Fibroblast of skin of right quadriceps (primary cell): Measurements from ENCODE around the gene HDAC11.
A peak's percentile ranks its signal among the peaks of the same experiment; 100 is the strongest.

Experiments used
- DNase-seq: peaks from one replicate; pipeline ENCODE4 v3.0.0-alpha.2; 2013

HDAC11 gene

DNA sequence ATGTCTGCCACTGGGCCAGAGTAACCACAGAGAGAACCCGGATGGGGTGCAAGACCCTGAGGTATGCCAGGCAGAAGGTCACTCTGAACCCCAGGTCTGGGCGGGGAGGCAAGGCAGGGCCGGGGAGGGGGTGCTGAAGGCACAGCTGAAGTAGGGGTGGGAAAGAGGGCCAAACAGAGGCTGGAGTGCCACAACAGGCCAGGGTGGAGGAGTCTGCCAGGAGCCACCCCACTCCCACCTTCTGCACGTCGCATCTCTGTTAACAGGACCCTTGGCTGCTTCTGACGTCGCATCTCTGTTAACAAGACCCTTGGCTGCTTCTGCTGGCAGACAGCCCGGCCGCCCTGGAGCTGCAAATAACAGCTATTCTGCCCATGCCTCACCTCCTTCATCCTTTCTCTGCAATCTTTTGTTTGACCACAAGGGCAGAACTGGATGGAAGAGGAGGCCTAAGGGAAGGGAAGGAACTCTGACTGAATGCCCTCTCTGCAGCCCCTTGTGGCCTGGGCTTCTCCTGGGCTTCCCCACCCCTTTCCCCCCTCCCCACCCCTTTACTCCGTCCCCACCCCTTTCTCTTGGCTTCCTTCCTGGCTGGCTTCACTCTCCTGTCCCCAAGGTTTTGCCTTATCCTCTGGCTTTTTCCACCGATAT lies 48.2 kb downstream of the HDAC11 start:
- no peak for DNase-seq

DNA sequence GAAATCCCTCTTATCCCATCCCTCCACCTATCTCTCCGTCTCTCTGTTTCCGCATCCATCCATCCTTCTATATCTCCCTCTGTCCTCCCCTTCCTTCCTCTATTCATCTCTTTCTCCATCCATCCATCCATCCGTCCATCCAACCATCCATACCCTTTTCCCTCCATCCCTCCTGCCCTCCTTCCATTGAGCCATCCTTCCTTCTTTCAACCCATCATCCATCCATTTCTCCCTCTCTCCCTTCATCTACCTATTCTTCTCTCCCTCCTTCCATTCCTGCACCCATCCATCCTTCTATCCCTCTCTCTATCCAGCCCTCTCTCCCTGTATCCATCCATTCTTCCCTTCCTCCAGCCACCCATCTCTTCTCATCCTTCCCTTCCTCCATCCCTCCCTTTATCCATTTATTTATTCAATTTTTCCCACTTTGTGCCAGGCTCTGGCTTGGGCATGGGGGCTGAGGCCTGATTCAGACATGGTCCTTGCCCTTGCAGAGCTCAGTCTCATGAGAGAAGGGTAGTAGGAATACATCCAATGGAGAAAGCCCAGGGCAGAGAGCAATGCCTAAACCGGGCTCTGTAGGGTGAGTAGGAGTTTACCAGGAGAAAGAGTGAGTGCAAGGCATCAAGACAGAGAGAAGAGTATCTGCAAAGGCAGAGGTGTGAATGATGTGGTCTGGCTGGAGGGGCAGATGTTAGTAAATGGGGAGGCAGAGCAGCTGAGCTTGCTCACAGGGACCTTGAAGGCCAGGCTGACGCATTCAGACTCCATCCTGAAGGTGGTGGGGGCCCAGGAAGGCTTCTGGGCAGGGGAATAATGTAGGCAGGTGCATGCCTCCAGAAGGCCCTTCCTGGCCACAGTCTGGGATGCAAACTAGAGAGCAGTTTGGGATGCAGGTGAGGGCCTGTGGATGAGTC lies 49.3 kb downstream of the HDAC11 start:
- no peak for DNase-seq

DNA sequence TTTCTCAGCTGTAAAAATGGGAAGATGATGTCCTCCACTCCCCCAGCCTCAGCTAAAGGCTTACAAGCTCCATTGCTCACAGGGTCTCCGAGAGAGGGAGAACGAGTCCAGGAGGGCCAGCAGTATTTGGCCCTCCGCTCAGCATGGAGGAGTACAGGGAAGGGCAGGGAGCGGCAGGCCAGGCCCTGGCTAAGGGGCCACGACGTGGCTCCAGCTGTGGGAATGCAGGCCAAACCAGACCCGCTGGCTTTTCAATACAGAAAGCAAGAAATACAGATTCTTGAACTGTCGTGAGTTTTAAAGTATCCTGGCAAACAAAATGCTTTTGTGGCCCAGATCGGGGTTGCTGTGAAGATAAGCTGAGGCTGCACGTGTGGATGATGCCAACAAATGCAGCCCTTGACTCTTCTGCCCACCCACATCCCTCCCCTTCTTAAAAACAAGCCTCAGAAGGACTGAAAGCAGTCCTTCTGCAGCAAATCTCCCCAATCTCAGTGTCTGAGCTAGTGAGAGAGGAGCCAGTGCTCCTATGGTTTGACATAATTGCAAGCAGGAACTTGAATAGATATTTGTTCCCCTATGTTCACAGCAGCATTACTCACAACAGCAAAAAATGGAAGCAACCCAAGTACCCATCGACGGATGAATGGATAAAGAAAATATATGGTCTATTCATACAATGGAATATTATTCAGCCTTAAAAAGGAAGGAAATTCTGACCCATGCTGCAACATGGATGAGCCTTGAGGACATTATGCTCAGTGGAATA lies 50.3 kb downstream of the HDAC11 start:
- no peak for DNase-seq

DNA sequence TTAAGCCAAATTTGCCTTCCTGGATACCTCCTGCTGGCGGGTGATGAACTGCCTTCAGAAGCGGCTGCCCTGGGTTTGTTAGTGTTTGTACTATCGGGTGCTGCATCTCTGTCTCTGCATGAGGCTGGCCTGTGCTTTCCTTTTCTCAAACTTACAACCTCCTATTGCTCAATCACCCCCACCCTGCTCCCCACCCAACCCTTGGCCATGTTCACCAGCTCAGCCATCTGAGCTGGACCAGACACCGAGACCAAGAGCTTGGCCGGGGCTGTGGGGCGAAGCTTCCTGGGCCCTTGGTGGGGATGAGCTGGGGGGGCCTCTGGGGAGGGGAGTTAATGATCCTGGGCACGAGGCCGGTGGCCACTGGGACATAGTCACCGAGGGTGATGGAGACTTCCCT lies 52.0 kb downstream of the HDAC11 start:
- DNase-seq = no peak

DNA sequence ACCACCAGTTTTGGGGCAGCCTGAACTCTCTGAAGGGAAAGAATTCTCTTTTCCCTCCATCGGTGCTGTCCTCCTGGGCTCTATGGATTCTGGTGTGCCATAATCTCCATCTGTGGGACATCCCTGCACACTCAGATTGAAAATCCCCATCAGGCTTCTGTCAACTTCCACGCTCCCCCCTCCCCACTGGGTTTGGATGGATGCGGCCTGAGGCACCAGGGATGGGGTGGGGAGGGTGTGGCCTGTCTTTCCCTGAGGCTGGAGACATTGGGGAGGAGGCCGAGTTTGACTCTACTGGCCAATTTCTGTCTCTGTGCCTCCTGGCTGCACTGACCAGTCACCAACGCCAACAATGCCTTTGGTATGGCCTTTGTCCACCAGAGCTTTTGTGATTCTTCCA lies 52.5 kb downstream of the HDAC11 start:
- DNase-seq = no peak

DNA sequence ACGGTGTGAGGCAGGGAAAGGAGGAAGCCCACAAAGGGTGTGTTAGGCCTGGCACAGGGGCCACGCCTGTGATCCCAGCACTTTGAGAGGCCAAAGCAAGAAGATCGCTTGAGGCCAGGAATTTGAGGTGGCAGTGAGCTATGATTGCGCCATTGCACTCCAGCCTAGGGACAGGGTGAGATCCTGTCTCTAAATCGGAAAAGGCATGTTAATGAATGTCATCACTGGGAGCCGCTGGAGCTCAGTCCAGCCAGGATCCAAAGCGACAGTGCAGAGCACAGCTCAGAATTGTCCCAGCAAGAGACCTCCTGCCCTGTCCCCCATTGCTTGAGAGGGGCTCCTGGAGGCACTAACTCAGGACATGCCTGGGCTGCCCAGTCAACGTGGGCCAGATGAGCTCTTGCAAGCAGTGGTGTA lies 53.8 kb downstream of the HDAC11 start:
- no peak for DNase-seq

DNA sequence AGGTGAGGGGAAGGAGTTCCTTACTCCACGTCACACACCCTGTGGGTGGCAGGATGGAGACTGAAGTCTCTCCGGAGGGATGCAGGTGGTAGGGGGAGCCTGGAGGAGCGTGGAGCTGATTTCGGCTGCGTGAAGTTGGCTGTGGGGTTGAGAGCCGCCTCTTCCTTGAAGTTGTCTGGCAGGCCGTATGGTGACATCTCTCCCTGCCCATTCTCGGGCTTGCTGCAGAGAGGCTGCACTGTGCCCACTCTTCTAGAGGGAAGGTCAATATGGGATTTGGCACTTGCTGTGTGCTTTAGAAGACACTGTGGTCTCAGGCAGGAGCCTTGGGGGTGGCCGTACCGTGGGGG lies 55.4 kb downstream of the HDAC11 start:
- DNase-seq = no peak

DNA sequence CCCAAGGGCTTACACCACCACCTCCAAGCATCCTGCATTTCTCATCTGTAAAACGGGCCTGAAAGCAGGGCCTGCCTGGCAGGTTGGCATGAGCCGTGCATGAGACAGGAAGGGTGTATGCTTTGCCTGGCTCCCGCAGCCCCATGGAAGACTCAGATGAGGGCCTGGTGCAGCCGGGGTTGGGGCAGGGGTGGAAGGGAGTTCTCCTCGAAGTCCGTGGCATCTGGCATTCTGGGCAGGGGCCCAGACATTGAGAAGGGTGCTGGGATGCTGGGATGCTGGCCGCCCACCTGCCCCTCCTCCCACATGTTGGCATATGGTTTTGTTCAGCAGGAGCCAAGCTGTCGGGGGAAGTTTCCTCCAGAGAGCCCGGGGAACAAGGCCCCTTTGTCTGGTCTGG lies 55.8 kb downstream of the HDAC11 start:
- no peak for DNase-seq

DNA sequence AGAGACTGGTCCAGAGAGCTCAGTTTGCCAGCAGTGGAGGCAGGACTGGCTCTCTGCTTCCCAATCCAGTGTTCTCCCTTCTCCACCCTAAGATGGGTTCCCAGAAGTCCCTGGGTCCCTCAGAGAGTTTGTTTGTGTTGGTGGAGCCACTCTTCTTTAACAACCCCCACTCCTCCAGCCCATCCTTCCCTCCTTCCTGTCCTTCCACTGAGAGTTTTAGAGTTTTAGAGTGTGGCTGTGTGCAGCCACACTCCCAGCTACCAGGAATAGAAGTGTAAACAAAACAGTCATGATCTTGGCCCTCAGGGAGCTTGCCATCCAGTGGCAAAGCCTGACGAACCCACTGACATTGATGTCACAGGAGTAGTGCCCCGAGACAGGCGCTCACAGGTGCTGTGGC lies 56.3 kb downstream of the HDAC11 start:
- DNase-seq = no peak

DNA sequence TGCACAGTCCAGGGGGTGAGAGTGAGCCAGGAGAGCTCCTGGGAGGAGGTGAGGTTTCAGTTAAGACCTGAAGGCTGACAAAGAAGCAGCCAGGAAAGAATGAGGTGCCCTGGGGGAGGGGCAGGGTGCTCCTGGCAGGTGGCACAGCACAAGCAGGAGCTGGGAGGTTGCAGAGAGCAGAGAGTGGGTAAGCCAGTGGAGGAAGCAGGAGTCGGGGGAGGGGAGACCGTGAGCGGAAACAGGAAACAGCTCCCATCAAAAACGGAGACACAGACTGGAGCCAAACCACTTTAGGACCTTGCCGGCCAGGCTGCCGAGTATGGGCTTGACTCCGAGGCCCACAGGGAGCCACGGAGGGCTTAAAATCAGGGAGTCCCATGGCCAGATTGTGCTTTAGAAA lies 56.7 kb downstream of the HDAC11 start:
- DNase-seq = no peak

DNA sequence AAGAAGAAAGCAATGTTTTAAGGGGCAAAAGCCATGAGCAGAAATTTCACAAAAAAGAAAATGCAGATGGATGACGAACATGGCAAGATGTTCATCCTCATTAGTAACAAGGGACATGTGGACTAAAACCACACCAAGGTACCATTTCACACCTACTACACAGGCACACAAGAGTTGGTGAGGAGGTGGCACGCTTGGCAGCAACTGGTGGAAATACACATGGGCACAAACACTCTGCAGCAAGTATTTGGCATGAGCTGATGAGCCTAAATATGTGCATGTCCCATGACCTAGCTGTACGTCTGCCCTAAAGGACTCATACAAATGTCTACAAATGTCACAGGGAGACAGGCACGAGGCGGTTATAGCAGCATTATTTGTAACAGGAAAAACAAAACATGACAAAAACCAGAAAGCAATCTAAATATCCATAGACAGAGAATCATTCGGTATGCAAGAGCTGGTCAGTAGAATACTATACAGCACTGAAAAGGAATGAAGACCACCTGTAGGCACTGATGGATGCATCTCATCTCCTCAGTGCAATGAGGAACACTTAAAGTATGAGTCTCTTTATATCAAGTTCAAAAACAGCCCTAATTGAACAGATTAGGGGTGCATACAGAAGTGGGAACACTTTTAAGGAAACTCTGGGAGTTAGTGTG lies 57.3 kb downstream of the HDAC11 start:
- DNase-seq = no peak

DNA sequence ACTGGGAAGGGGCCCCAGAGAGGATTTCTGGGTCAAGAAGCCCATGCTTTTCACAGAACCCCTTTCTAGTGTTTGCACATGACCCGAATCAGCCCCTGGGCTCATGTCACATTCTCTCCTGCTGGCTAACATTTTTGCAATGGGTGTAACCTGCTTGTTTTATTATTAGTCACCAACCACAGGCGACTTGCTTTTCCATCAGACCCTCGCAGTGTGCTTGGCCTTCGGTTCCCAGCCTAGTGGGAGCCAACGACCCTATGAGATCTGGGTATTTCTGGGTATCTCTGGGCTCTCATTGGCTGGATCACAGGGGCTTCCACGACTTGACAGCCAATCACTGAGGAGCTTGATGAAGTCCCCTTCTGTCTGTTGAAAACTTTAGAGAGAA lies 57.8 kb downstream of the HDAC11 start:
- DNase-seq = peak; percentile 92

DNA sequence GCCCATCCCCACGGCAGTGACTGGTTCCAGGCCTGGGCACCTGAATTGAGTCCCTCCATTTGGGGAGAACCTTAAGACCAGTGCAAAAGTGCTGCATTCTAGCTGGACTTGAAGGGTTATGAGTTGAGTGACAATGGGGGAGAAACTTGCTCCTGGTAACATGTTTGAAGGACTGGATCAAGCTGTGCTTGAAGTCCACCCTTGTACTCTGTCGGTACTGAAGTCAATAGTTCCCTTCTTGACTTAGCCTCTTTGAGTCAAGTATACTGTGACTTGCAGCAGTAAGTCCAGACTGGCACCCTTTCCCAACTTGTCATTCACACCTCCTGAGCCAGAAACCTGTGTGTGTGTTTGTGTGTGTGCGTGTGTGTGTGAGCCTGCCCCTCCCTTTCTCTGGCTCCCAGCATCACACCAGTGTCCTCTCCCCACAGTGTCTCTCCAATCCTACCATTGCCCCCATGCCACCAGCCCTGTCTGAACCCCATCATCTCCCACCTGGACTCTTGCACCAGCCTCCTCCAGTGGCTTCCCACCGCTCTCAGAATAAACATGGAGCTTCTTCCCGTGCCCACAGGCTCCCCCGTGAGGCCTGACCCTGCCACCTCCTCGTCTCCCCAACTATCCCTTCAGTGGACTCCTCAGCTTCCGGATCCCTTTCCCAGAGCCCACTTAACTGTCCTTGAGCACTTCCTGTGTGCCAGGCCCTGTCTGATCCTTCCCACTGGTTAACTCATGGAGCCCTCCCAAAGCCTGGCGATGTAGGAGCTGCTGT lies 58.6 kb downstream of the HDAC11 start:
- DNase-seq = no peak

DNA sequence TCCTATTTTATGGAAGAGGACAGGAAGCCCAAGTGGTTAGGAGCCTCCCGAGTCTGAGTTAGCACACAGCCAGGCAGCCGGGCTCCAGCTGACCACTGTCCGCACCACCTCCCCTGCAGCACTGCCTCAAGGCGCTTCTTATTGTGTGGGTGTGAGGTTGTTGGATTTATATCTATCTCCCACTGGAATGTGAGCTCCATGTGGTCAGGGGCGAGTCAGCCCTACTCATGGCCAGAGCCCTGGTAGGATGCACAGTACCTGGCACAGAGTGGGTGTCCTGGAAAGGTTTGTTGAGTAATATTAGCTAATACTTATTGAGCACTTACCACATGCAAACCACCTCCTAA lies 59.2 kb downstream of the HDAC11 start:
- DNase-seq = peak; percentile 65

DNA sequence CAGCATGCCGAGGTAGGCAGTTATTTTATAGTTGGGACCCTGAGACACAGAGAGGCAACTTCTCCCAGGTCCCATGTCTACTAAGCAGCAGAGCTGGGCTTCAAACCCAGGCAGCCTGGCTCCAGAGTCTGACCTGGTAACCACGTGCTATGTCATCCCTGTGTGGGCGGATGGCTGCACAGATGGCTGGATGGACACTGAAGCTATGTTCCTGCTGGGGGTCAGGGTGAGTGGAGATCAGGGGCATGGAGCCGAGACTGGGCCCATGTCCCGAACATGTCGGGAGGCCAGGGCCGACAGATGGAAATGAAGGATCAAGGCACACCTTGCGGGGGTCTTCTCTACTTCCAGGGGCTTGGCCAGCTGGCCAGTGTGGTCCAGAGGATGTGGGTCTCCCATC lies 59.6 kb downstream of the HDAC11 start:
- DNase-seq = no peak

DNA sequence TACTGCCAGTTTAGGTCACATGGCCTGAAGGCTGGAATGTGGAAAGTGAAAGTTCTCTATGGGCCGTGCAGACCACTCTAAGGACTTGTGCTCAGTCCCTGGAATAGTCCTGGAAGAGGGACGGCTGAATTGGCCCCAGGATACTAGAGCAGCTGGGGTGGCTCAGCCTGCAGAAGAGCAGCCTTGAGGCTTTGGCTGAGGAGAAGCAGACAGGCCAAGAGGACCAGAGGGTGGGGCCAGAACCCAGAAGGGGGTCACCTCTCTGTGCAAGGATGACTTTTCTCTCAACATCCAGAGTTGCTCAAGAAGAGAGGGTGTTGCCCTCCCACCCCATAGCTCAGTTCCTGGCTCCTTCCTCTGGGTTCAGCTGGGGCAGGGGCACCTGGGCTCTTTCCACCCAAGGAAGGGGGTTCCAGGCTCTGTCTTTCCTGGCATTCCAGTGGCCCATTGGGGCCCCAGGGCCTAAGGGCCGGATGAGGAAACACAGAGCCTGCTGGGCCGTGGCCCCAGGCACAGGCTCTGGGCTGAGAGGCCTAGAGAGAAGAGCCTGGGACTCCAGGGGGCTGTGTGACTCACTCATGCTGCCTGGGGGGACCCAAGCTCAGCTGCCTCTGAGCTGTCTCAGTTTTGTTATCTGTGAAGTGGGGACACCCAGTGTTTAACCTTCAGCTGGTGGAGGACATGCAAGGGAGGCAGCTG lies 60.3 kb downstream of the HDAC11 start:
- no peak for DNase-seq

DNA sequence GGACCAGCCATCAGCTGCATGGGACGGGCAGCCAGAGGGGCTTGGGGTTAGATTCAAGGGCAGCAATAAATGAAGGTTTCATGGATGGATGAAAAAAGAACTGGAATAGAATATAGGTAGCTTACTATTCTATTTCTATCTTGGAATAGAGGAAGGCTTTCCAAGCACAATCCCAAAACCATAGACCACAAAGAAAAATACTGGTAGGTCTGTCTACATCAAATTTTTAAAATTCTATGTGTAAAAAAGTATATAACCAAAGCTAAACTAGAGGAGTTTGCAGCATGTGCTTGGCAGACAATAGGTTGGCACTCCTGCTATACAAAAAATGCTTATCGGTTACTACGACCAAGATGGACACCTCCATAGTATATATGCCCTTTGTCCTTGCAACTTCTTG lies 61.6 kb downstream of the HDAC11 start:
- peak; percentile 35 for DNase-seq

DNA sequence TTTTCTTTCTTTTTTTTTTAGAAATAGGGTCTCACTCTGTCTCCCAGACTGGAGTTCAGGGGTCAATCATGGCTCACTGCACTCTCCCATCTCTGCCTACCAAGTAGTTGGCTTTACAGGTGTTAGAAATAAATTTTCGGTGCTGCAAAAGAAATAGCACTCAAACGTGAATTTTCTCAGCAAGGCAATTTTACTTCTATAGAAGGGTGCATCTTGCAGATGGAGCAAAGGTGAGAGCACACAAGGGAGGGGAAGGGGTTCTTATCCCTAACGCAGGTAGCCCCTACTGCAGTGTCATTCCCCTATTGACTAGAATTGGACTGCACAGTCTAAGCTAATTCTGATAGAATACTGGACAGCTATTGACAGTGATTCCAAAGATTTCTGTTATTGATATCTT lies 62.0 kb downstream of the HDAC11 start:
- no peak for DNase-seq

DNA sequence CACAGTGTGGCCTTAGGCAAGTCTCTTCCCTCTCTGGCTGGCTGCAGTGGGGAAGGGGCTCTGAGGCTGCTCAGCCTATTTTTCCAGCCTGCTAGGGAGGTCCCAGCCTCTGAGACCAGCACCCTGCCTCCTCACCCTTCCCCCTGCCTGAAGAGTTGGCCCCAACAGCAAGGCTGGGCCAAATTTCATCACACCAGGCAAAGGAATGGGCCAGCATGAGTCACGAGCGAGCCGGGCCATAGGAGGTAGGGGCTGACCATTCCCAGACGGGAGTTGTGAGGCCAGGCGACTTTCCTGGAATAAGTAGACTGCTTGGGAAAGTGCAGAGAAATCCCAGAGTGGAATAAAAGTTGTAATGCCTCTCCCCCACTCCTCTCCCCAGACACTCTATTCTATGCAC lies 63.1 kb downstream of the HDAC11 start:
- peak; percentile 92 for DNase-seq

DNA sequence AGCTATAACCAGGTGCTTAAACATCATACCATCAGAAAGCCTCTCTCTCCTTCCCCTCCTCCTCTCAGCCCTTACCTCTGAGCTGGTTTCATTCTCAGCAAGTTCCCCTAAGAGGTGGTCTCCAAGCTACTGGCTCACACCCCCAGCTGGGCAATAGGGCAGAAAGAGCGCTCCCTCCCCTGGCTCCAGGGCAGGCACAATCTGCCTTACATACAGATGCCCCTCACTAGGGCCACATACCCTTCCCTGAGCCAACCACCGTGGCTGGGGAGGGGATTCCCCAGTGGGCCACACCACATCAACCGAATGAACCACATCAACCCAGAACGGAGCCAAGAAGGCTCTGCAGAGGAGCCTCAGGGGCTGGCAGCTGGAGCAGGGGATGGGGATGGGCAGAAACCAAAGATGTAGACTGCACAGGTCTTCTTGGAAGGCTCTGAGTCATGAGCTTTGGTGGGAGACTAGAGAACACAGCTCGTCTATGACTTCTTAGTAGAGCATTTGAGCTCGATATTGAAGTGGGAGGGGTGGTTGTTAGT lies 64.3 kb downstream of the HDAC11 start:
- DNase-seq = peak; percentile 90

DNA sequence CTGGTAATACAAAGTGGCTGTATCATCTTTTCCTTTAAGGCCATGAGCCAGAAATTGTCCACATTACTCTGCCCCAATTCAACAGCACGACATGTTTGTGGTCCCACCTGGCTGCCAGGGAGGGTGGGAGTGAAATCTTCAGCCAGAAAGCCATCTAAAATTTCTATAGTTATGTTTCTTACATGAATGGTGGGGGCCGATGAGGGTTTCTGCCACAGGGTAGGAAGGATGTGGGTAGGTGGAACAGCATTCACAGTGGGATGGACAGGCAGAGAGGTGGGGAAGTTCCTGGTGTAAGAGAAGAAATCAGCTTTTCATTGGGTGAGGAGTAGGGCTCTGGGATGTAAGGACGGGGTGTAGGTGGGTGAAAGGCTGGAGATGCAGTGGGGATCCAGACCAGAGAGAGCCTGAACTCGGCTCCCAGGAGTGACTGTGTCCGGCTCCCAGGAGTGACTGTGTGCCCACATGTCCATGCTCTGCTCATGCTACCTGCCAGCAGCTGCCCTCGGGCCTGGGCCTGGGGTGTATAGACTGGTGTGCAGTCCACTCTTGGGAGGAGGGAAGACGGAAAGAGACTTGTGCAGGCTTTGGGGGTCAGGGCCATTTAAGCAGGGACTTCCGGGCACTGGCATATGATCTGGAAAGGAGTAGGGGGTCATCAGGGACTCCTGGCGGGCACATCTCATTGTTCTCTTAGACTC lies 65.0 kb downstream of the HDAC11 start:
- no peak for DNase-seq
